ENCODE results near the gene SPATA2. TPM values are rescaled to one million over a fixed set of nuclear protein-coding genes. Genes with fewer than 3 reads are reported as not detected.

SPATA2 gene
- total and polyA plus RNA-seq, 2 of the 13 experiments (the other 11 are each of a cell fraction or from before 2014, with no cell fraction given) = 3.2 to 8.7 TPM

- TF ChIP-seq ATAD3A (CRISPR knock-in tag; IDR thresholded peaks at IDR 0.05) (0 out of 2 replicates have a peak, but pooled peaks have one; percentile 16), GATA4 (IDR thresholded peaks at IDR 0.05; ENCODE audit: borderline replicate concordance, low read depth) (0 out of 2 replicates have a peak, but pooled peaks have one; percentile 30), ZBTB1 (CRISPR knock-in tag; IDR thresholded peaks at IDR 0.05; ENCODE audit: borderline replicate concordance) (no peak), ZNF704 (CRISPR knock-in tag; IDR thresholded peaks at IDR 0.05; ENCODE audit: borderline replicate concordance) (peak; percentile 71; the same call in 1 of the 2 replicates), RFXANK (CRISPR knock-in tag; IDR thresholded peaks at IDR 0.05) (no peak; the same call in 1 of the 2 replicates), TIGD3 (CRISPR knock-in tag; IDR thresholded peaks at IDR 0.05; ENCODE audit: borderline replicate concordance) (0 out of 2 replicates have a peak, but pooled peaks have one; percentile 67), CREM (IDR thresholded peaks at IDR 0.05) (peak; percentile 99), CREM (CRISPR knock-in tag; IDR thresholded peaks at IDR 0.05) (peak; percentile 76), ZNF878 (CRISPR knock-in tag; IDR thresholded peaks at IDR 0.05) (no peak), TSC22D2 (CRISPR knock-in tag; IDR thresholded peaks at IDR 0.05; ENCODE audit: borderline replicate concordance) (0 out of 2 replicates have a peak, but pooled peaks have one; percentile 54), HES4 (CRISPR knock-in tag; IDR thresholded peaks at IDR 0.05; ENCODE audit: borderline replicate concordance) (0 out of 2 replicates have a peak, but pooled peaks have one; percentile 61), ELF1 (CRISPR knock-in tag; IDR thresholded peaks at IDR 0.05) (peak; percentile 89), EEA1 (CRISPR knock-in tag; IDR thresholded peaks at IDR 0.05; ENCODE audit: borderline replicate concordance) (no peak; the same call in 1 of the 2 replicates), ZNF513 (CRISPR knock-in tag; conservative IDR thresholded peaks at IDR 0.05) (no peak; the same call in 1 of the 2 replicates), EP300 (IDR thresholded peaks at IDR 0.05; ENCODE audit: low read depth in 2 of 2, low read length in 2 of 2) (0 out of 4 replicates have a peak, but pooled peaks of 1 of the 2 experiments have one; percentile 8), EP300 (CRISPR knock-in tag; IDR thresholded peaks at IDR 0.05; ENCODE audit: borderline replicate concordance) (peak; percentile 44), BATF2 (CRISPR knock-in tag; IDR thresholded peaks at IDR 0.05) (no peak), ARID4A (CRISPR knock-in tag; IDR thresholded peaks at IDR 0.05; ENCODE audit: borderline replicate concordance) (peak; percentile 98), ZC3H13 (CRISPR knock-in tag; IDR thresholded peaks at IDR 0.05) (0 out of 2 replicates have a peak, but pooled peaks have one; percentile 32), MIXL1 (CRISPR knock-in tag; IDR thresholded peaks at IDR 0.05) (peak; percentile 35; the same call in 1 of the 2 replicates)
Observed at GRCh38 chr20:49915380-49916145, at the start of gene SPATA2 (continued).

Data from HepG2 (cell line).